ENCODE measurements around the gene ABCD4.

Gene ABCD4

GRCh38 chr14:74302152-74302628, 544 bp downstream of the ABCD4 start:
- no peaks in the 10 kb centered on the region for H3K27me3 ChIP-seq (ENCODE audit: control insufficient read depth, insufficient read depth, low read length, poor library complexity, severe bottlenecking)
- peak overlapping the region; percentile 87 for H3K4me3 ChIP-seq (ENCODE audit: insufficient read depth, low read depth, low read length)
- WGBS, 2 experiments: 5 to 9% methylated on average over 4 to 6 of the region's 6 CpGs
- peaks cover 10% of the 10 kb centered on the region for H3K36me3 ChIP-seq (ENCODE audit: control insufficient read depth, insufficient read depth, low read length)
- H3K4me1 ChIP-seq (ENCODE audit: control insufficient read depth, insufficient read depth, low read length): peaks cover 9% of the 10 kb centered on the region
- peak overlapping the region; percentile 84 for H3K27ac ChIP-seq (ENCODE audit: insufficient read depth, low read depth, low read length, poor library complexity, severe bottlenecking)
- H3K9me3 ChIP-seq (ENCODE audit: control insufficient read depth, low read length): no peaks in the 10 kb centered on the region

GRCh38 chr14:74301594-74302151, 1.1 kb downstream of the ABCD4 start:
- Histone ChIP-seq H3K9me3 (ENCODE audit: control insufficient read depth, low read length) (no peaks in the 10 kb centered on the region), H3K36me3 (ENCODE audit: control insufficient read depth, insufficient read depth, low read length) (peaks cover 10% of the 10 kb centered on the region), H3K4me3 (ENCODE audit: insufficient read depth, low read depth, low read length) (peak overlapping the region; percentile 87), H3K27me3 (ENCODE audit: control insufficient read depth, insufficient read depth, low read length, poor library complexity, severe bottlenecking) (no peaks in the 10 kb centered on the region), H3K27ac (ENCODE audit: insufficient read depth, low read depth, low read length, poor library complexity, severe bottlenecking) (no peak overlapping the region), H3K4me1 (ENCODE audit: control insufficient read depth, insufficient read depth, low read length) (peaks cover 9% of the 10 kb centered on the region)
- 15 to 27% methylated on average over 22 of the region's 22 CpGs for WGBS, 2 experiments

DNA sequence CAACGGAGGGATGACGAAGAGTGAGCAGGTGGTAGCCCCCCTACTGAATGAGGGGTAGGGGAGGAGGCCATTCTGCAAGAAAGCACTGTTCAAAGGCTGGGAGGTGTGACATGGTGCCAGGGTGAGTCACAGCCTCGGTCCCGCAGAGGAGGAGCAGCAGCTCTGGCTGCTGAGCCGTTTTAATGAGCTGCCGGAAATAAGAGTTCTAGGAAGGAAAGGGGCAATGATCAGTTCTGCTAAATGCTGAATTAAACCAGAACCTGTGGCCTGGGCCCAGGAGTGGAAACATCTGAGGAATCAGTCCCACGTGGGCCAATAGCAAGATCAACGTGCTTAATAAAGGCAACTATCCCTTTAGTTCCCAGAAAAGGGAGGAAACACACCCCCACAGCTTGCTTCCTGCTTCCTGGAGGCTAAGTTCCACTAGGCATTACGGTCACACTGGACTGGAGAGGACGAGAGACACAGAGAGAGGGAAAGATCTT, 3.6 kb downstream of the ABCD4 start:
- H3K4me3 ChIP-seq (ENCODE audit: insufficient read depth, low read depth, low read length): no peak overlapping the region
- WGBS, 2 experiments: 74 to 79% methylated on average over 10 of the region's 10 CpGs
- H3K36me3 ChIP-seq (ENCODE audit: control insufficient read depth, insufficient read depth, low read length): peaks cover 21% of the 10 kb centered on the region
- no peaks in the 10 kb centered on the region for H3K27me3 ChIP-seq (ENCODE audit: control insufficient read depth, insufficient read depth, low read length, poor library complexity, severe bottlenecking)
- peaks cover 9% of the 10 kb centered on the region for H3K4me1 ChIP-seq (ENCODE audit: control insufficient read depth, insufficient read depth, low read length)
- no peaks in the 10 kb centered on the region for H3K9me3 ChIP-seq (ENCODE audit: control insufficient read depth, low read length)
- no peak overlapping the region for H3K27ac ChIP-seq (ENCODE audit: insufficient read depth, low read depth, low read length, poor library complexity, severe bottlenecking)

GRCh38 chr14:74297986-74298385, 4.7 kb downstream of the ABCD4 start:
- WGBS, 2 experiments: 94% methylated on average over 10 of the region's 10 CpGs

GRCh38 chr14:74296037-74296467, 6.7 kb downstream of the ABCD4 start:
- 95 to 96% methylated on average over 9 of the region's 9 CpGs for WGBS, 2 experiments
- H3K27me3 ChIP-seq (ENCODE audit: control insufficient read depth, insufficient read depth, low read length, poor library complexity, severe bottlenecking): no peaks in the 10 kb centered on the region
- H3K36me3 ChIP-seq (ENCODE audit: control insufficient read depth, insufficient read depth, low read length): peaks cover 37% of the 10 kb centered on the region
- H3K4me3 ChIP-seq (ENCODE audit: insufficient read depth, low read depth, low read length): no peak overlapping the region
- no peak overlapping the region for H3K27ac ChIP-seq (ENCODE audit: insufficient read depth, low read depth, low read length, poor library complexity, severe bottlenecking)
- H3K4me1 ChIP-seq (ENCODE audit: control insufficient read depth, insufficient read depth, low read length): peaks cover 9% of the 10 kb centered on the region
- H3K9me3 ChIP-seq (ENCODE audit: control insufficient read depth, low read length): no peaks in the 10 kb centered on the region

More at GRCh38 chr14:74297986-74298385, 4.7 kb downstream of the ABCD4 start:
- Histone ChIP-seq H3K4me1 (ENCODE audit: control insufficient read depth, insufficient read depth, low read length) (peaks cover 9% of the 10 kb centered on the region), H3K27me3 (ENCODE audit: control insufficient read depth, insufficient read depth, low read length, poor library complexity, severe bottlenecking) (no peaks in the 10 kb centered on the region), H3K27ac (ENCODE audit: insufficient read depth, low read depth, low read length, poor library complexity, severe bottlenecking) (no peak overlapping the region), H3K9me3 (ENCODE audit: control insufficient read depth, low read length) (no peaks in the 10 kb centered on the region), H3K36me3 (ENCODE audit: control insufficient read depth, insufficient read depth, low read length) (peaks cover 21% of the 10 kb centered on the region), H3K4me3 (ENCODE audit: insufficient read depth, low read depth, low read length) (no peak overlapping the region)

GRCh38 chr14:74293606-74294005, 9.1 kb downstream of the ABCD4 start:
- 96 to 100% methylated on average over 2 of the region's 2 CpGs for WGBS, 2 experiments
- no peaks in the 10 kb centered on the region for H3K9me3 ChIP-seq (ENCODE audit: control insufficient read depth, low read length)
- no peak overlapping the region for H3K4me3 ChIP-seq (ENCODE audit: insufficient read depth, low read depth, low read length)
- peaks cover 38% of the 10 kb centered on the region for H3K36me3 ChIP-seq (ENCODE audit: control insufficient read depth, insufficient read depth, low read length)
- H3K27me3 ChIP-seq (ENCODE audit: control insufficient read depth, insufficient read depth, low read length, poor library complexity, severe bottlenecking): no peaks in the 10 kb centered on the region
- H3K4me1 ChIP-seq (ENCODE audit: control insufficient read depth, insufficient read depth, low read length): no peaks in the 10 kb centered on the region
- H3K27ac ChIP-seq (ENCODE audit: insufficient read depth, low read depth, low read length, poor library complexity, severe bottlenecking): no peak overlapping the region

- H3K36me3 ChIP-seq (ENCODE audit: control insufficient read depth, insufficient read depth, low read length): peaks cover 52% of the 10 kb centered on the region
- no peaks in the 10 kb centered on the region for H3K27me3 ChIP-seq (ENCODE audit: control insufficient read depth, insufficient read depth, low read length, poor library complexity, severe bottlenecking)
- 90 to 91% methylated on average over 11 of the region's 11 CpGs for WGBS, 2 experiments
These were observed 10.7 kb downstream of the ABCD4 start for GRCh38 chr14:74292061-74292460.

GRCh38 chr14:74290415-74290814, 12.3 kb downstream of the ABCD4 start:
- Histone ChIP-seq H3K4me1 (ENCODE audit: control insufficient read depth, insufficient read depth, low read length) (no peaks in the 10 kb centered on the region), H3K4me3 (ENCODE audit: insufficient read depth, low read depth, low read length) (no peak overlapping the region), H3K27me3 (ENCODE audit: control insufficient read depth, insufficient read depth, low read length, poor library complexity, severe bottlenecking) (no peaks in the 10 kb centered on the region), H3K9me3 (ENCODE audit: control insufficient read depth, low read length) (no peaks in the 10 kb centered on the region), H3K36me3 (ENCODE audit: control insufficient read depth, insufficient read depth, low read length) (peaks cover 58% of the 10 kb centered on the region), H3K27ac (ENCODE audit: insufficient read depth, low read depth, low read length, poor library complexity, severe bottlenecking) (no peak overlapping the region)
- 76 to 77% methylated on average over 7 of the region's 7 CpGs for WGBS, 2 experiments

More at GRCh38 chr14:74292061-74292460, 10.7 kb downstream of the ABCD4 start:
- H3K4me1 ChIP-seq (ENCODE audit: control insufficient read depth, insufficient read depth, low read length): no peaks in the 10 kb centered on the region
- no peak overlapping the region for H3K27ac ChIP-seq (ENCODE audit: insufficient read depth, low read depth, low read length, poor library complexity, severe bottlenecking)
- no peaks in the 10 kb centered on the region for H3K9me3 ChIP-seq (ENCODE audit: control insufficient read depth, low read length)
- no peak overlapping the region for H3K4me3 ChIP-seq (ENCODE audit: insufficient read depth, low read depth, low read length)

DNA sequence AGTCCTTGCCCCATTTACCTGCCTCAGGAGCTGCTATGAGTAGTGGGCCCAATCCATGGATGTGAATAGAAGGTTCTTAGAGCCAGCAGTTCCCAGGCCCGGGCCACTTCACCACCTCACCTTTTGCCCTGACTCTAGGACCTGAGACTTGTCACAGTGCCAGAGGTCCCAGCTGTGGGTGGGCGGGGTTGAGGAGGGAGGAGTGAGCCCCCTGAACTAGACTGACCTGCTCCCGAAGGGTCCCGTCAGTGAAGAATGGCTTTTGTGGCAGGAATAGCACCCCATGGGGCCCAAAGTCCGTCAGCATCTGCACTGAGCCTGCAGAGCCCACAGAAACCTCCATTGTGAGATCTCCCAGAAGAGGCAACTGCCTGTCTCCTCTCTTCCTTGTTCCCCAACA, 12.9 kb downstream of the ABCD4 start:
- Histone ChIP-seq H3K9me3 (ENCODE audit: control insufficient read depth, low read length) (no peaks in the 10 kb centered on the region), H3K27ac (ENCODE audit: insufficient read depth, low read depth, low read length, poor library complexity, severe bottlenecking) (no peak overlapping the region), H3K27me3 (ENCODE audit: control insufficient read depth, insufficient read depth, low read length, poor library complexity, severe bottlenecking) (no peaks in the 10 kb centered on the region), H3K4me1 (ENCODE audit: control insufficient read depth, insufficient read depth, low read length) (no peaks in the 10 kb centered on the region), H3K36me3 (ENCODE audit: control insufficient read depth, insufficient read depth, low read length) (peaks cover 60% of the 10 kb centered on the region), H3K4me3 (ENCODE audit: insufficient read depth, low read depth, low read length) (no peak overlapping the region)
- 89 to 91% methylated on average over 5 of the region's 5 CpGs for WGBS, 2 experiments

DNA sequence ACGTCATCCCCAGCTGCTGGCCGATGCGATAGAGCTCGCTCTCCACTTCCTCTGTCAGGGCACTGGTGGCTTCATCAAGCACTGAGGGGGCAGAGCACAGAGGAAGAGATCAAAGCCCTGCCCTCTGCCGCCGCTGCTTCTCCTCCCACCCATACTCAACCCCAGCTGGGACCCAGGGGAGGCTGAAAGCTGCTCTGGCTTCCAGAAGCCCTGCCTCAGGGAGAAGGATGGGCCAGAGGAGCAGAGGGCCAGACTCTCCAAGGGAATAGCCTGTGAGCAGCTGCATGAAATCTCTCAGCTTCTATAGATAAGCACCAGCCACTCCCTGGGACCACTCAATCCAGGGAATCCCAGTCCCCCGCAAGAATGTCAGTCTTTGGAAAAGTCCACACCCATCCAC, 16.0 kb downstream of the ABCD4 start:
- Histone ChIP-seq H3K4me3 (ENCODE audit: insufficient read depth, low read depth, low read length) (no peak overlapping the region), H3K4me1 (ENCODE audit: control insufficient read depth, insufficient read depth, low read length) (no peaks in the 10 kb centered on the region), H3K27ac (ENCODE audit: insufficient read depth, low read depth, low read length, poor library complexity, severe bottlenecking) (no peak overlapping the region), H3K36me3 (ENCODE audit: control insufficient read depth, insufficient read depth, low read length) (peaks cover 53% of the 10 kb centered on the region), H3K9me3 (ENCODE audit: control insufficient read depth, low read length) (no peaks in the 10 kb centered on the region), H3K27me3 (ENCODE audit: control insufficient read depth, insufficient read depth, low read length, poor library complexity, severe bottlenecking) (no peaks in the 10 kb centered on the region)
- 93 to 95% methylated on average over 7 of the region's 7 CpGs for WGBS, 2 experiments

All from ectodermal cell (in vitro differentiated cells).